ENCODE measurements around the gene NDOR1. TPM values are rescaled to one million over a fixed set of nuclear protein-coding genes. Genes with fewer than 3 reads are reported as not detected.
A peak's percentile ranks its signal among the peaks of the same experiment; 100 is the strongest.

NDOR1 gene
- total RNA-seq, 2 experiments from 2014 or later: 27.7 to 30.0 TPM

DNA sequence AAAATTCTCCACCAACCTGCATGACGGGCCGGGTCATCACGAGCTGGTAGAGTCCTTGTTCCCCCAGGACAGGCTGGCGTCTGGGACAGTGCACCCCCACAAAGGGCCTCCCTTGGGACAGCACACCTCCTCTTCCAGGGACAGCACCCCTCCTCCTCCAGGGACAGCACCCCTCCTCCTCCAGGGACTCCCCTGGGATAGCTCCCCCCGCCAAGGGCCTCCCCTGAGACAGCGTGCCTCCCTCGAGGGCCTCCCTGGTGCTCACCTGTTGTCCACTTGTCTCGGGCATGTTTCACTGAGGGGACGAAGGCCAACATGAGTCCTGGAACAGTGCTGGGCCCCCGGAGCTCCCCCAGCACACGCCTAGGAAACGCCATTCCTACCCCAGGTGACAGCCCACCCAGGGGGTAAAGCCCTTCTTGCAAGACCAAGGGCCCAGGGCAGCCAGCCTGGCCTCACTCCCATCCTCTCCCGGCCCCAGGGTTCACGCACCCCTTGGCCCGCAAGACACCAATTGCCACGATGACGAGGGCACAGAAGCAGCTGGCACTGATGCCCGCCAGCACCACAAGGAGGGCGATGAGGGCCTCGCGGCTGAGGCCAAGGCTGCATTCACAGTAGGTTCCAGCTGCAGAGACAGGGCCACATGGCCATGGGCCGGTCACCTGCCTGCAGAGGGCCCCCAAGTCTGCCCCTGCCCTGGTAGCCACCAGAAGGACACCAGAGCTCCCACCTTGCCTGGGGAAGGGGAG lies 34.2 kb upstream of the NDOR1 start:
- H3K4me1 Mint-ChIP-seq: peaks cover 3% of the 10 kb centered on the region
- ChIA-PET CTCF (interaction anchor here (1.2 kb wide), 1 partner anchor 53 kb away, joined by 3 read pairs; no protein-coding TSS in a partner anchor), POLR2A (no interaction called here)
- H3K4me3 Mint-ChIP-seq: no peak overlapping the region
- no peak for DNase-seq
- H3K36me3 Mint-ChIP-seq (ENCODE audit: low read depth): no peaks in the 10 kb centered on the region
- no peaks in the 10 kb centered on the region for H3K9me3 Mint-ChIP-seq
- peaks cover 42% of the 10 kb centered on the region for H3K27me3 Mint-ChIP-seq
- H3K27ac Mint-ChIP-seq: no peak overlapping the region

DNA sequence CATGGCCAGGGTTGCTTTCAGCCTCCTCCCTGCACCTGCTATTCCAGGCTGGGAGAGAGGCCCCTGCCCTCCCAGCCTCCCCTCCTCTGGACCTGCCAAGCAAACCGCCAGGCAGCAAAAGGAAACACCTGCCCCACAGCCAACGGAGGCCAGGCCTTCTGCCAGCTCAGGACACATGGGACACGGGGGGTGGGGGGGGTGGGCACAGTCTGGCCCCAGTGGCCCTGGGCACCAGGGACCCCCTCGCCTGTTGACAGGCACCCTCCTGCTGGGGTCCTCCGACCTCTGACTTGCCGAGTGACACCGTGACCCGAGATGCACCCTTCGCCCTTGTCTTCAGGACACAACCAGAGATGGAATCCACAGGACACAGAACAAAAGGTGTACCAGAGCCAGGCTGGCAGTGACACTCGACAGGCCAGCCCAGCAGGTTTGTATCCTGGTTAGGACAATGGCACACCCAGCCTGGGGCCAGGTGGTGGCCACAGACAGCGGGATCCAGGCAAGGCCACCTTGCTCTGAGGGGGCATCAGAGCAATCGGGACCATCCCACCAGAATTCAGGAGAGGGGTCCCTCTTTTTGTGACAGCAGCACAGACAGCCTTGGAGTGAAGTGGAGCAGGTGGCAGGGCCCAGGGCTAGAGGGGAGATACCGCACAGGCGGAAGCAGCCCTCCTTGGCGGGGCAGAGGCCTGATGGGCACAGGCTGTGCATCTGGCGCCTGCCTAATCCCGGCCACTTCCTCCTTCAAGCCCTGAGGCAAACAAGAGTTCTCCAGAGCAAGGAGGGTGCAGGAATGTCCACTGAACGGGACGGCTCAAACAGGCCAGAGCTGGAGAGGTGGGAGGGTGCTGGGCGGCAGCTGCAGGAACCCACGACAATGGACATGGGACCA lies 32.4 kb upstream of the NDOR1 start:
- H3K36me3 Mint-ChIP-seq (ENCODE audit: low read depth): peaks cover 5% of the 10 kb centered on the region
- no peak overlapping the region for H3K4me3 Mint-ChIP-seq
- POLR2A ChIA-PET: interaction anchor here (1.0 kb wide), 1 partner anchor 15 kb away, joined by 5 read pairs; the partner anchor contains the start of genes ANAPC2 and SSNA1
- H3K4me1 Mint-ChIP-seq: peaks cover 3% of the 10 kb centered on the region
- CTCF ChIA-PET: no interaction called here
- peaks cover 32% of the 10 kb centered on the region for H3K27me3 Mint-ChIP-seq
- no peak for DNase-seq
- no peaks in the 10 kb centered on the region for H3K9me3 Mint-ChIP-seq
- H3K27ac Mint-ChIP-seq: no peak overlapping the region

DNA sequence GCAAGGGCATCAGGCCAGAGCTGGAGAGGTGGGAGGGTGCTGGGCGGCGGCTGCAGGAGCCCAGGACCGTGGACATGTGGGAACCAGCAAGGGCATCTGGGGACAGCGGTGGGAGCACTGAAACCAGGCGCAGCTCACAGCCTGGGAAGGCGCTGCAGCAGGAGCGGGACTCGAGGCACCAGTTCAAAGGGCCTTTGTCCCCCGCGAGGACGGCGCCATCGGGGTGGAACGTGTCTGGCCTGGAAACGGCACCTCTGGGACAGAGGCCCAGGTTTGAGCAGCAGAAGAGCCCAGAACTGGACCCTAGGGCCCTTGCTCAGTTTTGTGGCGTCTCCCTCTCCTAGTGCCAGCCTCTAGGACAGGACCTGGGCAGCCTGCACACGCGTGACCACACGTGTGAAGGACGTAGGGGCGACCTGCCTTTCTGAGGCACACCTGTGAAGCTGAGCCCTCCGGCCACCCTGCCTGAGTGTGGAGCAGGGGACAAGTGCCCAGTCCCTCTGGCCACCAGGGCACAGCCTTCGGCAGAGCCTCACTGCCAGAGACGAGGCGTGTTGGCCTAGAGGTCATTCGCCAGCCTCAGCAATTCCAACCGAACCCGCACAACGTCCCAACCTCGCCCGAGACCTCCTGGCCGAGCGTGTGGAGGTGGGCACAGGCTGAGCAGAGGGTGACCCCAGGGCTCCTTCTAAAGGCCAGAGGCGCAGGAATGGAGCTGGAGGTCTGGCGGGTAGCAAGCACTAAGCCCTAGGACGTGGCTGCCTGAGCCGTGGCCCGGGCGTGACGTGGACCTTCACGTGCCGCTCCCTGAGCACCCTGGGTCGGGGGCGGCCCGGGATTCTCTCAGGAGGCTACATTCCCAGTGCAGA lies 31.5 kb upstream of the NDOR1 start:
- POLR2A ChIA-PET: interaction anchor here (0.6 to 1.6 kb wide), 3 partner anchors 14 to 68 kb away, joined by 3 to 5 read pairs (median 4); partner anchors contain the start of genes ANAPC2 and SSNA1
- no peak for DNase-seq
- Mint-ChIP-seq H3K36me3 (ENCODE audit: low read depth) (peaks cover 5% of the 10 kb centered on the region), H3K27ac (no peak overlapping the region), H3K4me1 (no peaks in the 10 kb centered on the region), H3K27me3 (peaks cover 29% of the 10 kb centered on the region), H3K9me3 (no peaks in the 10 kb centered on the region), H3K4me3 (no peak overlapping the region)
- CTCF ChIA-PET: no interaction called here

DNA sequence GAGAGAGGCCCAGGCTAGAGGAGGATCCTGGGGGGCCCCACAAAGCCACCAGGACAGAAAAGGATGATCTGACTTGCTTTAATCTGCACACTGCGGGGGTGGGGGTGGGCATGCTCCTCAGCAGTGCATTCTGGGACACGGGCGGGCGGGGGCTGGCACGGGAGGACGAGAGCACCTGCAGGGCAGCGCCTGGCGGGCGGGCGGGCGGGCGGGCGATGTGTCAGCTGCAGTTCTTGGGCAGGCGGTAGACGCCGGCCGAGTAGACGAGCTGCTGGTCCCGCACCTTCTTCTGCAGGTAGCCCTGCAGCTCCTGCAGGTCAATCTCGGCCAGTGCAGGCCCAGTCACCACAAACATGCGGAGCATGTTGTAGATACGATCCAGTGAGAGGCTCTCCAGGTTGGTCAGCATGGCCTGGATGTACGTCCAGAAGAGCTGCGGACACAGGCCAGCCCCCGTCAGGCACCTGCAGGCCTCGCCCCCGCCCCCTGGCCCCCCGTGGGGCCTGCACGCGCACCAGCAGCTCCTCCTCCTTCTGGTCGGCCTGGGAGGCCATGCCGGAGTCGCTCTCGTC lies 30.7 kb upstream of the NDOR1 start:
- Mint-ChIP-seq H3K36me3 (ENCODE audit: low read depth) (peaks cover 5% of the 10 kb centered on the region), H3K4me3 (no peak overlapping the region), H3K4me1 (no peaks in the 10 kb centered on the region), H3K9me3 (no peaks in the 10 kb centered on the region), H3K27me3 (peaks cover 29% of the 10 kb centered on the region), H3K27ac (no peak overlapping the region)
- POLR2A ChIA-PET: interaction anchor here (0.6 to 1.6 kb wide), 4 partner anchors 13 to 67 kb away, joined by 3 to 5 read pairs (median 4); partner anchors contain the start of genes ANAPC2 and SSNA1
- CTCF ChIA-PET: no interaction called here
- DNase-seq: no peak

DNA sequence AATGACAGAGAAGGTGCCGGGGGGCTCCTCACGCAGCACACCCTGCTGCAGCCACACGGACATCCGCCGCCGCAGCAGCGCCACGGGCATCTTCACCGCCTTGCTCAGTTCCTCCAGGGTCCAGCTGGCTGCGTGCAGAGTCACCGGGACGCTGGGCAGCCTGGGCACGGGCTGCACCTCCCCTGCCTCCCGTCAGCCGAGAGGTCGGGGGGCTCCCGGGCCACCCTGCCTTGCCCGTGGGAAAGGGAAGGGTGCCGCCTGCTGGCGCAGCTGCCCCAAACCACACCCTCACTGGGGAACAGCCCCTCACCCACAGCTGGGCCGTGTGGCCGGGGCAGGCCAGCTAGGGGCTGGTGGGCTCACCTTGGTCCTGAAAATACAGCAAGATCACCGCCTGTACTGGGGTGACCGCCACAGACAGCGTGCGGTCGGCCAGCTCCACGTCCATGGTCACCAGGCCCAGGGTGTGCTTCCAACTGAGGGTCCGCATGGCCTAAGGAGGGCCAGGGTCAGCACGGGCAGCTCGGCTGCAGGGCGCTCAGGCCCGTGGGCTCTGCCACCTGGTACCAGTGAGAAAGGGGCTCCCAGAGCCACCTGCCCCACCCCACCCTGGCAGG lies 30.0 kb upstream of the NDOR1 start:
- DNase-seq: peak; percentile 30
- CTCF ChIA-PET: no interaction called here
- H3K27ac Mint-ChIP-seq: no peak overlapping the region

DNA sequence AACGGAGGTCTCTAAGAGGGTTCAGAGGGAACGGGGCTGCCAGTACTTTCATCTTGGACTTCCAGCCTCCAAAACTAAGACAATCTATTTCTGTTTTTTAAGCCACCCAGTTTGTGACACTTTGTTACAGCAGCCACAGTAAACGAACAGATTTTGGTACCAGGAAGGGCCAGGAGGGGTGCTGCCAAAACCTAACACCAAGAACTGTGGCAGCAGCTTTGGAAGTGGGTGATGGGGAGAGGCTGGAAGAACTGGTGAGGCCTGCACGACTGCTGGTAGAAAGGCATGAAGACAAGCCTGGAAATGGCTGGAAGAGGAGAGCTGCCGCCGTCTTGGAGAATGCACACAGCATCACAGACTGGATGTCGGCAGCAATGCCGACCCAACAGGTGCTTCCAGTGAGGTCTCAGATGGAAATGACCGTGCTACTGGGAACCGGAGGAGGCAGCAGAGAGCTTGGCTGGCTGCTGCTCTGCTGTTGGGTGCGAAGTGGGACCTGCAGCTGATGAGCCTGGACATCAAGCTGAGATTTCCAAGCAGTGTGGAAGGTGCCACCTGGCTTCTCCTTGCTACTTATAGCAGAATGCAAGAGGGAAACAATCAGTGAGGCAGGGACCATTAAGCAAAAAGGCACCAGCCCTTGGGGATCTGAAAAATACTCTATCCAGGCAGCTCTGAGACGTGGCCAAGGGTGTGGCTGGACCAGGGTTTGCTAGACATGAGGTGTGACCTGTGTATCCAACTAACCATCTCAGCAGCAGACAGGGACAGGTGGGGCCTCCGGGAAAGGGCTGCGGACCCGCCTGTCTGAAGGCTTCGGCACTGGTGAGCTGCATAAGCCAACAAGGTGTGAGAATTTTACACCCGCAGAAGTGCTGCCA lies 29.0 kb upstream of the NDOR1 start:
- ChIA-PET CTCF (interaction anchor here (0.8 to 1.4 kb wide), 7 partner anchors 13 to 60 kb away, joined by 3 to 7 read pairs (median 4); partner anchors contain the start of genes RNF208, RNF224, SSNA1 and TPRN), POLR2A (interaction anchor here (0.8 to 1.4 kb wide), 5 partner anchors 10 to 341 kb away, joined by 3 to 6 read pairs (median 3); partner anchors contain the start of genes ANAPC2 and SSNA1)
- H3K4me3 Mint-ChIP-seq: no peak overlapping the region
- peaks cover 5% of the 10 kb centered on the region for H3K36me3 Mint-ChIP-seq (ENCODE audit: low read depth)
- no peaks in the 10 kb centered on the region for H3K9me3 Mint-ChIP-seq
- peak; percentile 29 for DNase-seq
- no peak overlapping the region for H3K27ac Mint-ChIP-seq
- peaks cover 14% of the 10 kb centered on the region for H3K27me3 Mint-ChIP-seq
- H3K4me1 Mint-ChIP-seq: no peaks in the 10 kb centered on the region

More for the DNA sequence above, 30.0 kb upstream of the NDOR1 start:
- Mint-ChIP-seq H3K4me1 (no peaks in the 10 kb centered on the region), H3K9me3 (no peaks in the 10 kb centered on the region), H3K27me3 (peaks cover 23% of the 10 kb centered on the region), H3K36me3 (ENCODE audit: low read depth) (peaks cover 5% of the 10 kb centered on the region), H3K4me3 (no peak overlapping the region)
- POLR2A ChIA-PET: interaction anchor here (1.4 to 1.6 kb wide), 3 partner anchors 13 to 48 kb away, joined by 4 to 6 read pairs (median 5); partner anchors contain the start of genes ANAPC2 and SSNA1

DNA sequence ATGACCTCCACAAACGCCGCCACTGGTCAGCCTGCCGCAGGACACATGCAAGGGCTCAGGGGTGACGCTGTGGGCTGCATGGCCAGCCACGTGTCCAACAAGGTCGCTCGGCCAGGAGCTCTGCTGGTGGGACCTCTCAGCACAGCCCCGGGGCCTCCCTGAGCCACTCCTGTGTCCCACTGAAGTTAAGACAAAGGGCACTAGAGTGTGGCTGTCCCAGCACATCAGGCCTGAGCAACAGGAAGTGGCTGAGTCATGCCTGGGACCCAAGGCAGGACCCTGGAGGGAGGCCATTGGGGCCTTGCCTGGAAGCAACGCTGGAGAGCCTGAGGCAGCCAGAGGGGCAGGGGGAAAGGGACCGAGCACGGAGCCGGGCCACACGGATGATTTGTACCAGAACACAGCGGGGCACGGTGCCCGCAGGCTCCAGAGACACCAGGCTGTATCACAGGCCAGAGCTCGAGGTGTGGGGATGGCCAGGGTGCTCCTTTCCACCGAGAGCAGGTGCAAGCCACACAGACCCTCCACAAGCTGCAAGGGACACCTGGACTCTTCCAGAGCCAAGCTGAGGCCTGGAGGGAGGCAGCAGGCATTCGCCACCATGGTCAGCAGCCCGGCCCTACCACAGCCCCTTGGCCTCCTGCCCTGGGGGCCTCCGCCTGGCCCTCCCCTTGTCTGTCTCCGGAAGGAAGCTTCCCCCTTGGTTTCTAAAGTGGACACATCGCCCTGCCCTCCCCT lies 27.1 kb upstream of the NDOR1 start:
- Mint-ChIP-seq H3K9me3 (no peaks in the 10 kb centered on the region), H3K27me3 (peaks cover 7% of the 10 kb centered on the region), H3K27ac (no peak overlapping the region)

DNA sequence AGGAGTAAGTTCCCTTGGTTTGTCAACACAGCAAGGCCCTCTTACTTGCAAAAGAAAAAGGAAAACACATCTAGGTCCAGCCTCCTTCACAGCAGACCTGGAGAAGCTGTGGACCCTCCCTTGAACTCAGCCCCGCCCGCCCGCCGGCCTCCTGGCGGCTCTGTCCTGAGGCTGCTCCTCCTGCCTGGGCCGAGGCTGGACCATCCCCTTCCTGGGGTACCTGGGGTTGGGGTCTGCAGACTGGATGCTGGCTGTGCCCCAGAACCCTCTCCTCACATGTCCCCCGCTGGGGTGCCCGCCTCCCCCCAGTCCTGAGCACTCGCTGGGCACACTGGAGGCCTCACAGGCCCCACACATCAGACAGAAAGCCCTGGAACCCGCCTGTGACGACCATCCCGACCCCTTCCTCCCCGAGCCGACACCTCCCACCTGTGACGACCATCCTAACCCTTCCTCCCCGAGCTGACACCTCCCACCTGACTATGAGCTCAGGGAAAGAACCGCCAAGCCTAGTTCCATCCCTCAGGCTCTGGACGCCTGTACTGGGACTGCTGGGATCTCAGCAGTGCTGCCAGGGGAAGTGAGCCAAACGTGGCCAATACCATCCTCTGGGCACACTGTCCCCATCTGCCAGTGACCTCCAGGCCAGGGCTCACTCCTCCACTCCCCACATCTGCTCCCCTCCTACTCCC lies 26.4 kb upstream of the NDOR1 start:
- H3K4me1 Mint-ChIP-seq: peaks cover under 1% of the 10 kb centered on the region
- no peak overlapping the region for H3K27ac Mint-ChIP-seq
- H3K27me3 Mint-ChIP-seq: peaks cover 1% of the 10 kb centered on the region
- H3K4me3 Mint-ChIP-seq: no peak overlapping the region
- ChIA-PET CTCF (no interaction called here), POLR2A (interaction anchor here (0.7 kb wide), 1 partner anchor 28 kb away, joined by 3 read pairs; no protein-coding TSS in a partner anchor)
- no peaks in the 10 kb centered on the region for H3K9me3 Mint-ChIP-seq
- no peak for DNase-seq
- peaks cover 15% of the 10 kb centered on the region for H3K36me3 Mint-ChIP-seq (ENCODE audit: low read depth)

More for the DNA sequence above, 27.1 kb upstream of the NDOR1 start:
- H3K4me3 Mint-ChIP-seq: no peak overlapping the region
- POLR2A ChIA-PET: interaction anchor here (0.7 kb wide), 1 partner anchor 29 kb away, joined by 3 read pairs; no protein-coding TSS in a partner anchor
- no peak for DNase-seq
- CTCF ChIA-PET: no interaction called here
- peaks cover 8% of the 10 kb centered on the region for H3K36me3 Mint-ChIP-seq (ENCODE audit: low read depth)
- no peaks in the 10 kb centered on the region for H3K4me1 Mint-ChIP-seq

DNA sequence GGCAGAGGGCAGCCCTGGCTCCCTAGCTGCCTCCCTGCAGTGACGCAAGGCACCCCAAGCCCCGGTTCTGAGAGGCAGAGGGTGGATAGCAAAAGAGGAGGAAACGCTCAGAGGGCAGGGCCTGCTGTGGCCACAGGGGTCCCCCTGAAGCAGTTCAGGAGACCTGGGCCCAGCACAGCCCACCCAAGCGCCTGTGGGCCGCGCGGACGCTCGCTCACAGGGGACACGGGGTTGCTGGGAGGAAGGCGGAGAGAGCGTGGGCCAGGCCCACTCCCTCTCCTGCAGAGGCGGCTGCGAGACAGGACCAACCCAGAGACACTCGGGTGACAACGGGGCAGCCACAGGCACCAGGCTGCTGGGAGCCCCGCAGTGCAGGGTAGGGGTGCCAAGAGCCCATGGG lies 25.7 kb upstream of the NDOR1 start:
- DNase-seq: no peak
- Mint-ChIP-seq H3K36me3 (ENCODE audit: low read depth) (peaks cover 21% of the 10 kb centered on the region), H3K4me1 (peaks cover 2% of the 10 kb centered on the region), H3K27me3 (no peaks in the 10 kb centered on the region), H3K4me3 (no peak overlapping the region), H3K27ac (no peak overlapping the region), H3K9me3 (no peaks in the 10 kb centered on the region)
- CTCF ChIA-PET: no interaction called here
- POLR2A ChIA-PET: no interaction called here

DNA sequence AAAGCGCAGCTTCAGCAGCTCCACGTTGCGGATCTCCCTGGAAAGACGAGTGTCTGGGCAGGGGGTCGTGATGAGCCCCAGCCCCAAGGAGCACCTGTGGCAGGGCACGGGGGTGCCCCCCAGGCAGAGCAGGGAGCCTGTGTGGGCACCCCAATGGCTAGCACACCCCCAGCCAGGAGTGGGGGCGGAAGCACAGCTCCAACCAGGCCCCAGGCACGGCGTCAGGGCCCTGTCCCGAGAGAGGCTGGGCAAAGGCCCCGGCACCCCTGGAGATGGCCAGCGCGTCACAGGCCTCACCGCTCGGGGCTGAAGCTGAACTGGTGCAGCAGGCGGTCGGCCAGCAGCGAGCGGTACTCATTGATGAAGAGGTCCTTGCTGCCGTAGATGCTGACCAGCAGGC lies 25.0 kb upstream of the NDOR1 start:
- ChIA-PET POLR2A (no interaction called here), CTCF (interaction anchor here (0.5 kb wide), 1 partner anchor 62 kb away, joined by 3 read pairs; no protein-coding TSS in a partner anchor)
- Mint-ChIP-seq H3K4me3 (no peak overlapping the region), H3K27me3 (no peaks in the 10 kb centered on the region), H3K27ac (no peak overlapping the region), H3K4me1 (peaks cover 2% of the 10 kb centered on the region), H3K36me3 (ENCODE audit: low read depth) (peaks cover 21% of the 10 kb centered on the region), H3K9me3 (no peaks in the 10 kb centered on the region)
- no peak for DNase-seq

Measured in activated CD4-positive, alpha-beta memory T cell treated with anti-CD3 and anti-CD28 coated beads, Interleukin-2, amount 10 ng/mL, durations not matched to agents 7 days and 5 days (primary cell).